ENCODE measurements around the gene IQGAP2. TPM values are rescaled to one million over a fixed set of nuclear protein-coding genes. Genes with fewer than 3 reads are reported as not detected.

Gene IQGAP2
- total RNA-seq, 1 donor: 1.2 TPM

GRCh38 chr5:76378355-76378754 is 24.7 kb upstream of the IQGAP2 start:
- no peak overlapping the region for H3K4me3 ChIP-seq (ENCODE audit: low read depth, low read length)
- TF ChIP-seq CTCF (IDR thresholded peaks at IDR 0.05; ENCODE audit: insufficient read depth, low read length): no peak
- no peak for DNase-seq (ENCODE audit: low read depth)

DNA sequence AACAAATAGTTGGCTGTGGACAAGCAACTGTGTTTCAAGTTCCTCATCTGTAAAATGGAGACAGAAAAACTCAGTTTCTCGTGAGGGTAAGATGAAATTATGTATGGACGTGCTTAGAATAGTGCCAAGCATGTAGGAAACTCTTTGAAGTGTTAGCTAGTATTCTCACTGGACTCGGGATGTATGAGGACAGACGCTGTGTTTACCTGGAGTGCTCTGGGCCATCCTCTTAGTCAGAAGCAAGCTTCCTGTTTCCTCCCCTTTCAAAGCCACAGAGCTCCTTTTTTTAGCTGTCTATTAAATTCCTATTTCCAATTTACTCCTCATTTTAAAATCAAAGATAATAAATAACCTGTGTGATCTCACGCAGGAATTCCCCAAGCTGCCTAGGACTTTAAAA is 23.8 kb upstream of the IQGAP2 start:
- TF ChIP-seq CTCF (IDR thresholded peaks at IDR 0.05; ENCODE audit: insufficient read depth, low read length): no peak
- H3K4me3 ChIP-seq (ENCODE audit: low read depth, low read length): no peak overlapping the region
- no peak for DNase-seq (ENCODE audit: low read depth)

GRCh38 chr5:76379855-76380254 is 23.2 kb upstream of the IQGAP2 start:
- TF ChIP-seq CTCF (IDR thresholded peaks at IDR 0.05; ENCODE audit: insufficient read depth, low read length): no peak
- no peak overlapping the region for H3K4me3 ChIP-seq (ENCODE audit: low read depth, low read length)
- no peak for DNase-seq (ENCODE audit: low read depth)

DNA sequence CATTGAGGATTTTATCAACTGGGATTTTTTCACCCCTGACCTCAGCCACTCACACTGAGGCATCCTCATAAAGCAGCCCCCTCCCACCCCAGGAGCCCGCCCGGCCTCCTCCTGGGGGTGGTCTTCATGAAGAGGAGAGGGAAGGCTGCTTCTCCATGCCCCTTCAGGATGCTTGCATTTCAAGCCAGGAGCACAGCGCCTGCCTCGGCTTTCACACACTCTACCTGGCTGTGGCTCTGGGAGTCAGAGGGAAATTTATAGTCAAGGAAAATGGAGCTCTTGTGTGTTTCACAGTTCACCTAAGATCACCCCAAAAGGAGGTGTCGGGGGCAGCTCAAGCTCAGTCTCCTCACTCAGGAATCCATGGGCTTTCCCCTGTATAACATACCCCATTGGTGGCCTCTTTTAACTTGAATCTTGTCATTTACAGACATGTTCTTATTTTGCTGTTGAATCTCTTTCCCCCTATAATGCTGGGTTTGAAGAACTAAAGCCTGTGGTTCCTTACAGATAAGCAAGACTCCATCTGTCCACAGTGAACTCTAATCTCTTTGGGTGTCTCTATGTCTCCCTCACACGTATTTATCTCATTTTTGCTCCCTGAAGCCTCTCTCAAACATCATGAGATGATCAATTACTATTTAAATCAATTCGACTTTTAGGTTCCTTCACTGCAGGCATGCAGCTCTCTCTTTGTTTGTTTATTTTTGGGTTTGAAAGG is 22.6 kb upstream of the IQGAP2 start:
- no peak overlapping the region for H3K4me3 ChIP-seq (ENCODE audit: low read depth, low read length)
- no peak for DNase-seq (ENCODE audit: low read depth)
- TF ChIP-seq CTCF (IDR thresholded peaks at IDR 0.05; ENCODE audit: insufficient read depth, low read length): no peak

GRCh38 chr5:76383126-76383832 is 19.8 kb upstream of the IQGAP2 start:
- no peak overlapping the region for H3K4me3 ChIP-seq (ENCODE audit: low read depth, low read length)
- TF ChIP-seq CTCF (IDR thresholded peaks at IDR 0.05; ENCODE audit: insufficient read depth, low read length): no peak
- no peak for DNase-seq (ENCODE audit: low read depth)

GRCh38 chr5:76384189-76384588 is 18.9 kb upstream of the IQGAP2 start:
- no peak for TF ChIP-seq CTCF (IDR thresholded peaks at IDR 0.05; ENCODE audit: insufficient read depth, low read length)
- H3K4me3 ChIP-seq (ENCODE audit: low read depth, low read length): no peak overlapping the region
- no peak for DNase-seq (ENCODE audit: low read depth)

Data from fibroblast of the aortic adventitia (primary cell).